RWPE2 (cell line): ENCODE data around the gene CALHM5.

ENCODE experiments used
- ATAC-seq: fragments of 200-7000 bp; cut with Tn5 transposase; 3 replicates; pipeline ENCODE4 v1.9.1; 2021; ENCODE audit warnings: low read depth
- DNase-seq: peaks from one replicate; pipeline ENCODE4 v3.0.0-alpha.2; 2020; ENCODE audit warnings: low spot score
- H3K27ac ChIP-seq: fragments of 450-650 bp; 2 replicates; pipeline ENCODE4 v1.5.1; 2017; ENCODE audit warnings: mild to moderate bottlenecking; ENCODE audit not compliant: poor library complexity, severe bottlenecking
- H3K27me3 ChIP-seq: fragments of 250-450 bp; sonication (Bioruptor Pico); 2 replicates; pipeline ENCODE4 v1.5.1; 2021; ENCODE audit warnings: mild to moderate bottlenecking, moderate library complexity; ENCODE audit not compliant: insufficient read depth, poor library complexity, severe bottlenecking
- H3K36me3 ChIP-seq: fragments of 250-450 bp; sonication (Bioruptor Pico); 2 replicates; pipeline ENCODE4 v1.5.1; 2020; ENCODE audit warnings: low read depth, mild to moderate bottlenecking, moderate library complexity
- H3K4me1 ChIP-seq: fragments of 250-450 bp; sonication (Bioruptor Pico); 2 replicates; pipeline ENCODE4 v1.5.1; 2021; ENCODE audit warnings: mild to moderate bottlenecking, moderate library complexity; ENCODE audit not compliant: insufficient read depth, poor library complexity, severe bottlenecking
- H3K4me3 ChIP-seq: fragments of 250-450 bp; sonication (Bioruptor Pico); 2 replicates; pipeline ENCODE4 v1.5.1; 2021; ENCODE audit warnings: mild to moderate bottlenecking, moderate library complexity; ENCODE audit not compliant: severe bottlenecking
- H3K9me3 ChIP-seq: fragments of 250-450 bp; sonication (Bioruptor Pico); 2 replicates; pipeline ENCODE4 v1.5.1; 2021; ENCODE audit warnings: mild to moderate bottlenecking, moderate library complexity; ENCODE audit not compliant: severe bottlenecking
- CTCF ChIP-seq: fragments of 450-650 bp; IDR thresholded peaks from one replicate; pipeline ENCODE4 v1.5.1; 2017; ENCODE audit warnings: mild to moderate bottlenecking, moderate library complexity; ENCODE audit not compliant: poor library complexity, severe bottlenecking

The CALHM5 gene

GRCh38 chr6:116553451-116553850 lies 42.0 kb downstream of the CALHM5 start, which contains the start of gene CALHM4:
CALHM4 (plus strand) TSS chr6:116553751; CDS start chr6:116553794, 43 bp downstream.
- Histone ChIP-seq H3K27me3 (no peaks in the 10 kb centered on the region), H3K9me3 (no peaks in the 10 kb centered on the region), H3K4me1 (peaks cover 36% of the 10 kb centered on the region), H3K4me3 (no peak within 1 kb of the TSS), H3K36me3 (no peaks in the 10 kb centered on the region), H3K27ac (no peak within 1 kb of the TSS)
- no peak for TF ChIP-seq CTCF
- DNase-seq (no peak), ATAC-seq (no peak)

- peaks cover 49% of the 10 kb centered on the region for H3K4me1 ChIP-seq
- no peaks in the 10 kb centered on the region for H3K9me3 ChIP-seq
- no peak overlapping the region for H3K4me3 ChIP-seq
- H3K27ac ChIP-seq: peak overlapping the region; percentile 98
- no peaks in the 10 kb centered on the region for H3K36me3 ChIP-seq
- TF ChIP-seq CTCF: no peak
- no peak for DNase-seq
- H3K27me3 ChIP-seq: no peaks in the 10 kb centered on the region
- ATAC-seq: peak; percentile 66
Observed at GRCh38 chr6:116556065-116556464, 44.6 kb downstream of the CALHM5 start.

GRCh38 chr6:116556814-116557415 lies 45.5 kb downstream of the CALHM5 start:
- Histone ChIP-seq H3K9me3 (no peaks in the 10 kb centered on the region), H3K36me3 (no peaks in the 10 kb centered on the region), H3K4me1 (peaks cover 50% of the 10 kb centered on the region), H3K27ac (peak overlapping the region; percentile 98), H3K27me3 (no peaks in the 10 kb centered on the region), H3K4me3 (no peak overlapping the region)
- ATAC-seq (no peak), DNase-seq (no peak)
- TF ChIP-seq CTCF: no peak

GRCh38 chr6:116557893-116558292 lies 46.5 kb downstream of the CALHM5 start:
- no peak for TF ChIP-seq CTCF
- DNase-seq (peak; percentile 76), ATAC-seq (peak; percentile 91)
- peak overlapping the region; percentile 98 for H3K27ac ChIP-seq
- H3K27me3 ChIP-seq: no peaks in the 10 kb centered on the region
- H3K4me3 ChIP-seq: no peak overlapping the region
- H3K9me3 ChIP-seq: no peaks in the 10 kb centered on the region
- H3K36me3 ChIP-seq: no peaks in the 10 kb centered on the region
- peaks cover 50% of the 10 kb centered on the region for H3K4me1 ChIP-seq

DNA sequence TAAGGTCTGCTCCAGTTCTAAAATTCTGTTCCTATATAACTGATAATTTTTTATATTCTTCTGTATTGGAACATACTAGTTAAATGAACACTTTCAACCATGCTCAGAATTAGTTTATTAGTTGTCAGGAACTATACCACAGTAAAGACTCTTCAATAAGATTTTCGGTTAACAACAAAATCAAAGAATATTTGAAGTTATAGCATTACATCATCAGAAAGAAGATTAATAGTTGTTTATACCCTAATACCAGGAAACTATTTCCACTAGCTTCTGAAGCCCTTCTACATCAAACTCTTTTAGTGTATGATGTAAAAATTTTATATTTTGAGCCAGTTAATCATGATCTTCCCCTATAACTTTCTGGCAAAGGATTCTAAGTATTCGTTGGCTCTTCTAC lies 48.7 kb downstream of the CALHM5 start:
- Histone ChIP-seq H3K4me1 (peaks cover 47% of the 10 kb centered on the region), H3K9me3 (no peaks in the 10 kb centered on the region), H3K27me3 (no peaks in the 10 kb centered on the region), H3K27ac (no peak overlapping the region), H3K36me3 (no peaks in the 10 kb centered on the region), H3K4me3 (no peak overlapping the region)
- DNase-seq: no peak
- no peak for TF ChIP-seq CTCF
- no peak for ATAC-seq
